Activated T-cell treated with anti-CD3 and anti-CD28 coated beads, Interleukin-2, amount 50 U/mL, for 72 hours (primary cell): ENCODE data around the gene RNF150. TPM values are rescaled to one million over a fixed set of nuclear protein-coding genes. Genes with fewer than 3 reads are reported as not detected.

ENCODE experiments used
- ATAC-seq, 2 donors: fragments of 150-1000 bp; cut with Tn5 transposase; replicated peaks in 1 of 2; 2 replicates each; pipeline ENCODE4 v1.10.0; 2021; ENCODE audit warnings: moderate library complexity in 2 of 2, mild to moderate bottlenecking in 1 of 2
- DNase-seq, 2 donors: peaks; one replicate each; pipeline ENCODE4 v3.0.0; 2021 to 2022; ENCODE audit warnings: mixed read lengths in 1 of 2
- H3K27ac Mint-ChIP-seq: one replicate; pipeline ENCODE4 v1.8.0; 2022; ENCODE audit warnings: mild to moderate bottlenecking, moderate library complexity, mixed read lengths
- H3K27me3 Mint-ChIP-seq: one replicate; pipeline ENCODE4 v1.8.0; 2022; ENCODE audit warnings: low read depth, mixed read lengths
- H3K36me3 Mint-ChIP-seq, 2 donors: one replicate each; pipeline ENCODE4 v1.8.0; 2022; ENCODE audit warnings: mixed read lengths in 2 of 2, mild to moderate bottlenecking in 1 of 2; ENCODE audit not compliant: insufficient read depth in 2 of 2
- H3K4me1 Mint-ChIP-seq: one replicate; pipeline ENCODE4 v1.8.0; 2022; ENCODE audit warnings: low read depth, mixed read lengths
- H3K4me3 Mint-ChIP-seq, 2 donors: one replicate each; pipeline ENCODE4 v1.8.0; 2022; ENCODE audit warnings: mild to moderate bottlenecking in 2 of 2, mixed read lengths in 2 of 2, moderate library complexity in 2 of 2
- H3K9me3 Mint-ChIP-seq, 2 donors: one replicate each; pipeline ENCODE4 v1.8.0; 2022; ENCODE audit warnings: mixed read lengths in 2 of 2
- total RNA-seq, 2 donors: library from RNA; stranded (reverse); gene quantifications; one replicate each; pipeline ENCODE4 v1.2.3, GENCODE V29; 2022

Gene RNF150
- total RNA-seq, 2 donors from 2014 or later: 0.10 to 0.46 TPM

GRCh38 chr4:141153751-141154510 is 20.7 kb upstream of the RNF150 start:
- Mint-ChIP-seq H3K9me3 (no peaks in the 10 kb centered on the region), H3K27me3 (peaks cover 17% of the 10 kb centered on the region), H3K27ac (no peak overlapping the region), H3K36me3 (no peaks in the 10 kb centered on the region), H3K4me3 (no peak overlapping the region), H3K4me1 (no peaks in the 10 kb centered on the region)
- ATAC-seq (no peak), DNase-seq (no peak)

GRCh38 chr4:141144207-141144606 is 10.9 kb upstream of the RNF150 start:
- Mint-ChIP-seq H3K36me3 (no peaks in the 10 kb centered on the region), H3K4me1 (no peaks in the 10 kb centered on the region), H3K27me3 (no peaks in the 10 kb centered on the region), H3K9me3 (no peaks in the 10 kb centered on the region), H3K27ac (no peak overlapping the region), H3K4me3 (no peak overlapping the region)
- ATAC-seq (no peak), DNase-seq (no peak)

- no peak for DNase-seq
- H3K27me3 Mint-ChIP-seq: peaks cover 2% of the 10 kb centered on the region
- no peaks in the 10 kb centered on the region for H3K4me1 Mint-ChIP-seq
- H3K4me3 Mint-ChIP-seq: no peak overlapping the region
- H3K36me3 Mint-ChIP-seq: no peaks in the 10 kb centered on the region
- no peaks in the 10 kb centered on the region for H3K9me3 Mint-ChIP-seq
- ATAC-seq: no peak
- no peak overlapping the region for H3K27ac Mint-ChIP-seq
Observed at GRCh38 chr4:141142423-141142822, 9.2 kb upstream of the RNF150 start.

DNA sequence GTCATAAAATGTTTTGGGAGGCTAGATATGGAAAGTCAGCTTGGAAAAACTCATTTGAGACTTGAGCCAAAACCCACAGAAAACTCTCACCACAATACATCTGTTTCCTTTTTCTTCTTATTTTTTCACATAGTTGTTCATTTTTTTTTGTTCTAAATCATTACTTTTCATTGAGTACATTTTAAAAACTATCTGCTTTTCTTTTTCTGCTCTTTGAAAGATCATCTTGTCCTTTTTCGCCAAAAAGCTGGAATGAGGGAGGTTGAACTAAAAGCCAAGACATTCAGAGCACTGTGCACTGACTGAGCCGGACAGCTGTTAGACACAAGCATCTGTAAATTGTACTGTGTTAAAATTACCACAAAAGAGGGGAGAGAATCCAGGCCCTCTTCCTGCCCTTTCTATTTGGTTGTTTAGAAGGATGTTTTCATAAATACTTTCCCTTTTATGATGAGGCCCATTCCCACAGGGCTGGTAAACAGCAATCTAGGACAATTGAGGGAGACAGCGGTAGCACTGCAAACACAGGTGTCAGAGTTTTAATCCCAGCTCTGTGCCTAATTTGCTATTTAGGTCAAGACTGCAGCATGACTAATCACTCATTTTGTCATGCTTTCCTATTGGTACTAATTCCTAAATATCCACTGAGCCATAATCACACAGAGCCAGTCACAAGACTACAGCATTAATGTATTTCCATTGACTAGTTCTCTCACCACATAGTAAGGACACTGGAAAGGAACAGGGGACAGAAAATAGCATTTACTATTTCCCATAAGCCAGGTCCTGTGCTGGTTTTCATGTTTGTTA is 7.3 kb upstream of the RNF150 start:
- no peak for DNase-seq
- H3K27me3 Mint-ChIP-seq: peaks cover 19% of the 10 kb centered on the region
- no peaks in the 10 kb centered on the region for H3K4me1 Mint-ChIP-seq

DNA sequence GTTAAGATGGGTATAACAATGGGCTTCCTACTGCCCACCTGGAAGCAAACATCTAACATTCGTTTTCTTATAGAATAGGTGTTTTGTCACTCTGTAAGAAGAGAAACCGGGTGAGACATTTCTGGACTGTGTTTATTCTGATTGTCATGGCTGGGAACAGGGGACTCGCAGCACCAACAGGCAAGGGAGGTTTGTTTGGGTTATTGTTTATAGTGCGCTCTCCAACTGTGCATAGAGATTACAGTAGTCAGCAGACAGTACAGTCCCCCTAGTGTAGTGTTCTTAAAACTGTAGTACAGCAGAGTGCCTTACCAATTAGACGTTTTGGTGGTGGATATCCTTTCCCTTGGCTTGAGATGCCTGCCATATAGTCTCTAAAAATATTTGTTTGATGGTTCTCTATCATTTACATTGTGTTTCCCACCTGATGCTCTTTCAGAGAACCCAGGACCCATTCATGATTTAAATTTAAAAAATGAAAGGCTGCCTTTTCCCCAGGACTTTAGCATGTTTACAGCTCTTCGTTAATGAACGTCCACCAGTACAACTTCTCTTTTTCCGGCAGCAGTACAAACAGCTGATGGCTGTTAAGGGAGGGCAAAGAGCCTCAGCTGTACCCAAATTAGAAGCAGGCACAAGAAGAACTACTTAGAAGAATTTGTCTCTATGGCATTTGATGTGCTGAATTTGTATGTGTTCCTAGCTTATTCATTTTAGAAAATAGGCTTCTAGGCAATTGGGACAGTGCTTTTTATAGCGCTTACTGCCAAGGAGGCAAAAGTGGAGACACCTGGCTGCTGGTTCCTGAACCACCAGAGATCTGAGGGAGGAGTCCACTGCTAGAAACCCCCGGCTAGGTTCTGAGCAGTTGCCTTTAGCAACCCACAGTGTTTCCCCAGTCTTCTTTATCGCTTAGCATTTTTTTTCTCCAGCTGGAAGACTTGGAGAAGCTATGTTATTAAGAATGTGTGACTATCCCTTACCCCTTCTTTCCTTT is 1.0 kb upstream of the RNF150 start:
- no peak overlapping the region for H3K27ac Mint-ChIP-seq
- ATAC-seq (no peak), DNase-seq (no peak)
- H3K9me3 Mint-ChIP-seq: no peaks in the 10 kb centered on the region
- H3K27me3 Mint-ChIP-seq: peaks cover 75% of the 10 kb centered on the region
- H3K36me3 Mint-ChIP-seq: peaks cover 1% of the 10 kb centered on the region in 2 donors
- H3K4me1 Mint-ChIP-seq: peaks cover 7% of the 10 kb centered on the region
- H3K4me3 Mint-ChIP-seq: peak overlapping the region in 1 of 2 donors; percentile 85

More for the DNA sequence above, 7.3 kb upstream of the RNF150 start:
- Mint-ChIP-seq H3K9me3 (no peaks in the 10 kb centered on the region), H3K4me3 (no peak overlapping the region), H3K27ac (no peak overlapping the region), H3K36me3 (no peaks in the 10 kb centered on the region)
- ATAC-seq: no peak

DNA sequence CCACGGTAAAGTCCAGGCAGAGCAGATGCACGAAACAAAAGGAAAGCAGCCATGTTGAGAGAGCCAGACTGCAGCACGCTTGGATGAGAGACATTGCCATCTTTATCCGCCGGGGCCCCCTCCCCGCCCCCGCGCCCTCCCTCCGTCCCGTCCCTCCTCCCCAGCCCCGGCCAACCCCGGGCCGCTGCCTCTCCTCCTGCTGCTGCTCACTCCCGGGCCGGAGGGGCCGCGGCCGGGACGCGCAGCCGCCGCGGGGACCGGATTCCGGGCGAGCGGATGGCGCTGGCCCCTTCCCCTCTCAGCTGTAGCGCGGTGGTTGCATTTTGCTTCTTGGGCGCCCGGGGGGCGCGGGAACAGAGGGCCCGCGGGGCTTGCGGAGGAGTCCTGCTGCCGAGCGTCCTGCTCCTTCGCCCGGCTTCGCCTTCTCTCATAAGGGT is 542 bp downstream of the RNF150 start:
- Mint-ChIP-seq H3K4me3 (peak overlapping the region; percentile 85 to 89), H3K4me1 (peaks cover 7% of the 10 kb centered on the region), H3K27ac (no peak overlapping the region), H3K36me3 (peaks cover 1% of the 10 kb centered on the region in 2 donors), H3K27me3 (peaks cover 88% of the 10 kb centered on the region), H3K9me3 (no peaks in the 10 kb centered on the region)
- DNase-seq (peak; percentile 10 to 11), ATAC-seq (peak; percentile 47 to 51)

GRCh38 chr4:141132072-141132708 is 1.1 kb downstream of the RNF150 start:
- Mint-ChIP-seq H3K9me3 (no peaks in the 10 kb centered on the region), H3K4me3 (peak overlapping the region; percentile 38 to 68), H3K4me1 (peaks cover 7% of the 10 kb centered on the region), H3K27me3 (peaks cover 84% of the 10 kb centered on the region), H3K36me3 (peaks cover 1% of the 10 kb centered on the region in 2 donors), H3K27ac (no peak overlapping the region)
- peak; percentile 2 to 9 for DNase-seq
- peak; percentile 27 to 34 for ATAC-seq

DNA sequence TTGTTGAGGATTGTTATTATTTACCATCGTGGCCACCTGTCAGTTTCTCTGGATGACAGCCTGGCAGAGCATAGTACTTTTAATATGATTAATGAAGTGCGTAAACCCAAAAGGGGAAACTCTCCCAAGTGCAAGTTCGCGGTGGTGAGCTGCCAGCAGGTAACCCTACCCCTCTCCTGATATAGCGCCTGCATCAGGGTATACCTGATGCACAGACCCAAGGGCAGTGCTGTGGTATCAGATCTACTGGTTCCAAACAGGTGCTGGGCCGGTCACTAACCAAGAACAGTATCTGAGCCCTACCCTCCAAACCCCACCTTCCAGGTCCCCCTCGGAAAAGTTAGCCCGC is 1.6 kb downstream of the RNF150 start:
- peaks cover 7% of the 10 kb centered on the region for H3K4me1 Mint-ChIP-seq
- no peaks in the 10 kb centered on the region for H3K9me3 Mint-ChIP-seq
- DNase-seq: no peak
- H3K36me3 Mint-ChIP-seq: peaks cover 1% of the 10 kb centered on the region in 2 donors
- H3K27me3 Mint-ChIP-seq: peaks cover 83% of the 10 kb centered on the region
- H3K27ac Mint-ChIP-seq: no peak overlapping the region
- H3K4me3 Mint-ChIP-seq: peak overlapping the region; percentile 38 to 68
- ATAC-seq: no peak

- Mint-ChIP-seq H3K36me3 (peaks cover 1% of the 10 kb centered on the region in 2 donors), H3K27ac (no peak overlapping the region), H3K27me3 (peaks cover 83% of the 10 kb centered on the region), H3K4me3 (no peak overlapping the region), H3K4me1 (peaks cover 7% of the 10 kb centered on the region), H3K9me3 (no peaks in the 10 kb centered on the region)
- no peak for DNase-seq
- no peak for ATAC-seq
Observed at GRCh38 chr4:141130947-141131605, 2.2 kb downstream of the RNF150 start.

DNA sequence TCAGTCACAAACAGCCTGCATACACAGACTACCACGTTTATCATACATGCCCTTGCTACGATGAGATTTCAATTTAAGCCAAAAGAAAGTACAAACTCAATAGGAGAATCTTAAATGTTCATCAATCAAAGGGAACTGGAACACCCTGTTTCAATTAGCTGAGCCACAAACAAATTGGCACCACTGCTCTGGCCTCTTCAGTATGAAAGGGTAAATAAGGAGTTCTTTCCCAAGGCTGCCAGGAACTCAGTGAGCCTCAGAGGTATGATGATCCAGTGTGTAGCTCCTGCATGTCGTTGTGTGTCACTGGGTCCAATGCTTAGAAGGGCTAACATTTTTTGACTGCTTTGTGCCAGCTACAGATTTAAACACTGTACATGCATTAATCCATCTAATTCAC is 5.4 kb downstream of the RNF150 start:
- H3K4me1 Mint-ChIP-seq: no peaks in the 10 kb centered on the region
- peaks cover 66% of the 10 kb centered on the region for H3K27me3 Mint-ChIP-seq
- H3K27ac Mint-ChIP-seq: no peak overlapping the region
- H3K4me3 Mint-ChIP-seq: no peak overlapping the region
- H3K9me3 Mint-ChIP-seq: peaks cover 0 to 2% of the 10 kb centered on the region in 2 donors
- DNase-seq (no peak), ATAC-seq (no peak)
- no peaks in the 10 kb centered on the region for H3K36me3 Mint-ChIP-seq

- H3K36me3 Mint-ChIP-seq: no peaks in the 10 kb centered on the region
- no peak overlapping the region for H3K4me3 Mint-ChIP-seq
- DNase-seq (no peak), ATAC-seq (no peak)
- H3K4me1 Mint-ChIP-seq: no peaks in the 10 kb centered on the region
- H3K9me3 Mint-ChIP-seq: peaks cover 0 to 2% of the 10 kb centered on the region in 2 donors
- no peak overlapping the region for H3K27ac Mint-ChIP-seq
- H3K27me3 Mint-ChIP-seq: peaks cover 60% of the 10 kb centered on the region
Observed at GRCh38 chr4:141126769-141127168, 6.5 kb downstream of the RNF150 start.

GRCh38 chr4:141124224-141124623 is 9.0 kb downstream of the RNF150 start:
- Mint-ChIP-seq H3K9me3 (peaks cover under 1 to 2% of the 10 kb centered on the region in 2 donors), H3K4me3 (no peak overlapping the region), H3K27ac (no peak overlapping the region), H3K36me3 (no peaks in the 10 kb centered on the region), H3K27me3 (peaks cover 35% of the 10 kb centered on the region), H3K4me1 (no peaks in the 10 kb centered on the region)
- ATAC-seq (no peak), DNase-seq (no peak)
